T-helper 2 cell (primary cell): ENCODE results near the gene FGF19.

Source experiments
- DNase-seq, 5 experiments: peaks; one replicate each; pipeline versions ENCODE4 v3.0.0 to v3.0.0-alpha.2; 2012 to 2022
- total RNA-seq, 2 donors: gene quantifications; one replicate each; lab custom pipeline; 2026; lab: John Stamatoyannopoulos, UW

Gene FGF19
- total RNA-seq, result 0 reads per million in 2 donors

DNA sequence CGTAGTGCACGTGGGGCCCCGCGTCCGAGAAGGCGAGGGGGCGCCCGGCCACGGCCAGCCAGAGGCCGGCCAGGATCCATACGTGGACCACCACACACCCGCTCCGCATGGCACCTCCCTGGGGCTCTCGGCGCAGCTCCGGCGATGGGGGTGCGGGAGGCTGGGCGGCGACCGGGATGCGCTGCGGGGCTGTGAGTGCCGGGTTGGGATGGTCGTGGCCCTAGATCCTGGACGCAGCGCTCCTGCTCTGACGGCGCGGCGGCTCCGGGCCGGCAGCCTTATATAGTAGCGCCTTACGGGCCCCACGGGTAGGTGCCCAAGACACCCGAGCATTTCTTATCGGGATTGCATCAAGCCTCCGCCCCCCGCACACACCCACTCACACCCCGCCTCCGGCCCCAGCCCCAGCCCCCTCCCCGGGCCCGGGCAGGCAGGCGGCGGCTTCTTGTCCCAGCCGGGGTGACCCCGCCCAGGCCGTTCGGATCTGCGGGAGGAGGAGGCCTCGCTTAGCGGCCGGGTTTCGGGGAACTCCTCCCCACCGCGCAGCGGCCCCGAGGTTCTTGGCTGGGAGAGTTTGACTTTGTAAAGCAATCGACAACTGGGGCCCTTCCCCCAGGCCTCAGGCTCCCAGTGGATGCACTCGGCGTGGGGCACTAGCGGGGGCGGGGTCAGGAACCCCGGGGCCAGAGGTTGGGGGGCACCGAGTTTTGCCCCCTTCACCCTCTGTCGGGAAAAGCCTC is at the start of gene FGF19:
Gene FGF19 (minus strand): TSS at position 255 of the 740 bp plus-strand sequence. CDS start 146 bp downstream, at position 109.
- DNase-seq, result no peak

DNA sequence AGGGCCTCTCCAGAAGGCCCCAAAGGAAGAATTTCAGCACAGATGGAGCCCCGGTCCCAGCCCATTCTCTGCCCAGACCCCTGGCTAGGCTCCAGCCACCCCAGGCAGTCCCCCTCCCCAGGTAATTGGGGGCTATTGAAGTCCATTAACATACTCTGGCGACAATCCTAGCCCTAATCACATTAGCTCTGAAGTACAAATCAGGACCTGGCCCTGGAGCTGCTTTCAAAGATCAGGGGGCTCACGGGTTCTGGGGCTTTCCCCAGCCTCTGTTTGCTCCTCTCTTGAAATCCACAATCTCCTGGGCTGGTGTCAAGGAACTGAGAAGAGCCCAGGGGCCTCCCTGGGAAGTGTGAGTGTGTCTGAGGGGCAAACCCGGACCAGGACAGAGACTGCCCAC is 49.1 kb upstream of the FGF19 start:
- no peak for DNase-seq

DNA sequence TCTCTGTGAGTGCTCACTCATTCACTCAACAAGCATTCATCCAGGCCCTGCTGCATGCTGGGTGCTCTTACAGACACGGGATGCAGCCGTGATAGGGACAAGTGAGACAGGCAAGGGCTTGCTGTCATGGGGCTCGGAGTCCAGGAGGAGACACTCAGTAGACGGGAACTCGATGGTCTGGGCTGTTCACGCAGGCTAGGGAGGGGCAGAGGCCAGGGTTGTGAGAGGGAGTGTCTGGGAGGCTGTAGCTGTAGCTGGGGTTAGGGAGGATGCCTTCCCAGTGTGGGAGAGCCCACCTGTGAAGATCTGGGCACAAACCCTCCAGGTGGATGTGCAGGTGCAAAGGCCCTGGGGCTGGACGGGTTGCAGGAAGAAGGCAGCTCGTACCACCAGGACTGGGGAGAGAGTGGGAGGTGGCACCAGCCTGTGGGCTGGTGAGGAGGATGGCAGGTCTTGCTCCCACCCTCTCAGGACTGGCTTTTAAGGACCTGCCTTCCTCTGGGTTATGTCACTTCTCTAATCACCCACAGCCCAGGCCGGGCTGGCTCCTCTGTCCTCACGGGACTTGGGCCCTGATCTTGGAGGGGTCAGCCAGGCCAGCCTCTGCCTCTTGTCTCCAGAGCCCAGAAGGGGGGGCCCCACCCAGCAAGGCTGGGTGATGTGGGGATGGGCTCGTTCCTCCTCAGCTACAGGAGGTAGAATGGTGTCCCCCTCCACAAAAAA is 47.2 kb upstream of the FGF19 start:
- DNase-seq, result no peak

DNA sequence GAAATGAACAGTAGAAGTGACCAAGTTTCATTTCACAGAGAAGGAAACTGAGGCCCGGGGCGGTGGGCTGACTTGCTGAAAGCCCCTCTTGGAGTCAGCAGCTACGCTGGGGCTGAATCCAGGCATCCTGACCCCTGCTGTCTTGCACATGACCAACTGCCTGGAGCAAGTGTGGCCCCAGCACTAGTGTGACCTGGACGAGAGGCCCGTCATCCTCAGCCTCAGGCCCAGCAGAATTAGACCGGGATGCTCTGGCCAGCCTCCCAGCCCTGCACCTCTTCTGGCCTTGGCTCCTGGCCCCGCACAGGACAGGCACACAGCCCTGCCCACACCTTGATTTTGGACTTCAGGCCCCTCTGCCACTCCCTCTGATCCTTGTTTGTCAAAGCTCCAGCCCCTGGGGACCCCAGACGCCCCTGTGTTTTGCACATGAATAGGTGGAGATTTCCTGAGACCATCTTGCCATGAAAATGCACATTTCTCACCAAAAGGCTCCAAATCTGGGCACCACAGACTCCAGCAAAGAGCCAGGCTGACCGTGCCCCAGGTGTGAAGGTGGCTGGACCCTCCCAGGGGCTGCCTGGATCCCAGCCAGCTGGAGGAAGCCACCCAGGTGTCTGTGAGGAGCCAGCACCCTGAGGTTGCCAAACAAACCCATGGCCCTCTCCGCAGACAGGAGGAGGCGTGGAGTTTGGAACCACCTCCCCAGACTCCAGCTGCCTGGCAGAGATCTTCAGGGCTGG is 46.5 kb upstream of the FGF19 start:
- no peak for DNase-seq

GRCh38 chr11:69748637-69749036 is 44.8 kb upstream of the FGF19 start:
- no peak for DNase-seq

DNA sequence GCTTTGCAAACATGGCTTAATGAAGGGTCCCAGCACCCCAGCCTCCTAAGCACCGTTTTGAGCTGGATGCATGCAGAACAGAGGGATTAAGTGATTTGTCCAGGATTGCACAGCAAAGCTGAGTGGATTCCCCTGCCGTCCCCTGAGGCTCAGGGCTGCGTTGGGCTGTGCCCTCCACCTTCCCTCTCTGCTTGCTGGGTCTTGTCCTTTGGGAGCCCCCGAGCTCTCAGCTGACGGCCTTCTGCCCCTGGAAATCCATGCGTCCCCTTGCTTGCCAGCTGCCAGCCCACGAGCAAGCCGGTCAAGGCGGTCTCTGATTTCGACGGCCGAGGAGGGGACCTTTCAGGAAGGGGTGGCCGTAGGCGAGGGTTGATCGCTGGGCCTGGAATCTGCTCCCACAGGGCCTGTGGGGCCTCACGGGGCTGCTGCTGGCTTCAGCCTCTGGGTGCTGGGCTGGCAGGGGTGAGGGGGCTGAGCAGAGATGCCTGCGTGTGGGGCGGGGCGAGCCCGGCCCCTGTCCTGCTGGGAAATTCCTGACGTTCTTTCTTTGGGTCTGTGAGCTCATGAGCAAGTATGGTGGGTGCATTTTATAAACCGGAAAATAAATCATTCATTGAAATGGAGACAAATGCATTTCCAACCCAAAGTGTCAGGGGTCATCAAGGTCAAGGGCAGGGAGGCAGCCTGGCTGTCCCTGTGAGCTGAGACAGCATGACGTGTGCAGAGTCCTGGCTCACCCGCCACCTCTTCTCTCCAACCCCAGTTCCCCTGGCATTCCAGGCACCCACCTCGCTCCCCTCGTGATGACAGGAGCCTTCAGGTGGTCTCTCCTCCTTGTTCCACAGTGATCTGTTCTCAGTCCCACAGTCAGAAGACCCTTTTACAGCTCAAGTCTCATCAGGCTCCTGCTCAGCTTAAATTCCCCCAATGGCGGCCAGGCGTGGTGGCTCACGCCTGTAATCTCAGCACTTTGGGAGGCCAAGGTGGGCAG is 43.2 kb upstream of the FGF19 start:
- no peak for DNase-seq

DNA sequence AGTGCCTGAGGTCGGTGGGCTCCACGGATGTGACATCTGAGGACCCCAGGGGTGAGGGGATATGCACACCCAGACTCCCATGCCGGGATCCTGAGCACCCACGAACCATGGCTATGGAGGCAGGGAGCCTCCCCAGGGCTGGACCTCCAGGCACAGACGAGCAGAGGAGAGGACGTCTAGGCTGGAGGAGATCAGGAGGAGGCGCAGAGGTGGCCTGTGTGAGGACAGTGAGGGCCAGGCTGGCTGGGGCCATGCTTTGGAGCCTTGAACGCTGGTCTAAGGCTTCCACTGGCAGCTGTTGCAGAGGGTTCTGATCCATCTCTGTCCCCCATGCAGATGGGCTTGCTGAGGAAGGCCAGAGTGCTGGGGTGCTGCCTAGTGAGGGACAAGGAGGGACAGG is 42.3 kb upstream of the FGF19 start:
- no peak for DNase-seq

DNA sequence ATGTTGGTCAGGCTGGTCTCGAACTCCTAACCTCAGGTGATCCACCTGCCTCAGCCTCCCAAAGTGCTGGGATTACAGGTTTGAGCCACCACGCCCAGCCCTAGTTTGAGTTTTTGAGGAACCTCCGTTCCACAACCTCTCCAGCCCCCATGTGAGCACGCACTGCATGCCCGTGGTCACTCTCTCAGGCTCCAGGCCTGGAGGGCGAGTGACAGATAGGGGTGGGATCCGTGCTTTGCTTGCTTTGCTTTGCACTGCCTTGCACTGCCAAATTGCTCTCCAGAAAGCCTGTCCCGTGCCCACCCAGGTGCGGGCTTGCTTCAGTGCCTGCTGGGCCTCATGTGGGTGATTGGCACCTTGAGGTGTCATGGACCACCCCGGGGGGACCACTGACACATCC is 41.4 kb upstream of the FGF19 start:
- DNase-seq, result no peak

DNA sequence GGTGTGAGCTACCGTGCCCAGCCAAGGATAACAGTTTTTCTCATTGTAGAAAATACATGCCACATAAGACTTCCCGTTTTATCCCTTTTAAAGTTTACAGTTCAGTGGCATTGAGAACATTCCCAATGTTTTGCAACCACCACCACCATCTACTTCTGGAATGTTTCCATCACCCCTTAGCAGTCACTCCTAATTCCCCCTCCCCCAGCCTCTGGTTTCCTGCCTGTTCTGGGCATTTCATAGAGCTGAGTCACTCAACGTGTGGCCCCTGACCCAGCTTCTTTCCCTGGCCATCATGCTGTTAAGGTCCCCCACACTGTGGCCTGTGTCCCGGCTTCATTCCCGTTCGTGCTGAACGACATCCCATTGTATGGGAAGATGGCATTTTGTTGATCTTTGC is 40.6 kb upstream of the FGF19 start:
- no peak for DNase-seq

- no peak for DNase-seq
Measured at GRCh38 chr11:69734841-69735240, 31.0 kb upstream of the FGF19 start.

DNA sequence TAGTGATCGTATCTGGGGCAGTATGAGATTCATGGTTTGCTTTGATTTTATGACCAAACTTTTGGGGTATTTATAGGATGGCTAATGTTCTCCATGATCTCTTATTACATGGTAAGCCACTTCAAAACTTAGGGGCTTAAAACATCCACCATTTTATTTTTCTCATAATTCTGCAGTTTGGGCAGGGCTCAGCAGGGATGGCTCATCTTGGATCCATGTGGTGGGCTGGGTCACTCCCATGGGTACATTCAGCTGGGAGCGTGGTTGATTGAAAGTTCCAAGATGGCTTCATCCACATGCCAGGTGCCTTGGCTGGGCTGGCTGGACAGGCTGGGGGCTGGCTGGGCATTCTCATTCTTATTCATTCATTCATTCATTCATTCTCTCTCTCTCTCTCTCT is 30.5 kb upstream of the FGF19 start:
- no peak for DNase-seq

GRCh38 chr11:69732910-69733309 is 29.1 kb upstream of the FGF19 start:
- DNase-seq, result no peak

- DNase-seq, result no peak
Measured at GRCh38 chr11:69731110-69731509, 27.3 kb upstream of the FGF19 start.

DNA sequence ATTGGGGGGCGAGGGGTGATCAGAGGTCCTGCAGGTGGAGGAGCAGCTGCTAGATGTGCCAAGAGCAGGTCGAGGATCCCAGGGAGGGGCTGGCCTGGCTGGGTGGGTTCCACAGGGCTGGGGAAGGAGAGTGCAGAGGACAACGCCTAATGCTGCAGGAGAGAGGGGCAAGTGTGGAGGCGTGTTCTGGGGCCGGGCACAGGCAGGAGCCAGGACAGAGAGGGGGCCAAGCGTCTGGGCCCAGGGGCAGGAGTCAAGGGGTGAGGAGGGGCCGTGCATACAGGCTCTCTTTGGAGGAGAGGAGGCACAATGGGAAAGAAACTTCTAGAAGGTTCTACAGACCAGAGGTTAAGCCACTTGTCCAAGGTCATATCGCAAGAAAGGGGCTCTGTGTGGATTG is 26.7 kb upstream of the FGF19 start:
- DNase-seq, result no peak

- no peak for DNase-seq
Measured at GRCh38 chr11:69729252-69729651, 25.4 kb upstream of the FGF19 start.

- DNase-seq, result no peak
Measured at GRCh38 chr11:69727266-69727665, 23.4 kb upstream of the FGF19 start.

DNA sequence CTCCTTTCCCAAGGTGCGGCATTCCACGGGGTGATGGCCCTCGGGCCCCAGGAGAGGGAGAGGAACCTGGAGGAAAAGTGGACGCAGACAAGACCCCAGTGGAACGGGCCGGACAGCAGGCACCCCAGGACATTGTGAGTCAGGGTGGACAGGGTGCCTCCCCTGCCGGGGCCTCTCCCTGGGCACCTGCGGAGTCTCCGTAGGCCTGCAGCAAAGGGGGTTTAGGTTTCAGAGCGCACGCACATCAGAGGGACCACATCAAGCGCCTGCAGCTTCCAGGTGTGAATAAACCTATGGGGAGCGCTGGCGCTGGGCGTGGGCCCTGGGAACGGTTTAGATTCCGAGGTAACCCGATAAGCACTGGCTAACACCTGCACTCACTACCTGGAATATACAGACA is 22.7 kb upstream of the FGF19 start:
- no peak for DNase-seq

DNA sequence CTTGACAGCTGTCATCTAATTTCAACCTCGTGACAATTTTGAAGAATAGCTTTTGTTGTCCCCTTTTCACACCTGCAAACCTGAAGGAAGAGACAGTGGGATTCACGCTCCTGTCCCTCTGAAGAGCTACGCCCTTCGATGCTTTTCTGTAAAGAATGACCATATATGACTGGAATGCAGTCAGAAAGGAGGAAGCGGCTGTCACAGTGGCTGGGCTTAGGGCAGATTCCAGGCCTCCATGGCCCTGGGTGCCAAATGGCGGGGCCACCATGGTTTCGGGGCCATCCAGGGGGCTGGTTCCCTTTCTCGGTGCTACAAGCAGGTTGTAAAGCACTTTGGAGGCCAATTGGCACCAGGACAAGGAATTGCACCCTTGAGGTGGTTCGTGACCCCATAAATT is 22.2 kb upstream of the FGF19 start:
- DNase-seq, result no peak

- no peak for DNase-seq
Measured at GRCh38 chr11:69721745-69722144, 17.9 kb upstream of the FGF19 start.

DNA sequence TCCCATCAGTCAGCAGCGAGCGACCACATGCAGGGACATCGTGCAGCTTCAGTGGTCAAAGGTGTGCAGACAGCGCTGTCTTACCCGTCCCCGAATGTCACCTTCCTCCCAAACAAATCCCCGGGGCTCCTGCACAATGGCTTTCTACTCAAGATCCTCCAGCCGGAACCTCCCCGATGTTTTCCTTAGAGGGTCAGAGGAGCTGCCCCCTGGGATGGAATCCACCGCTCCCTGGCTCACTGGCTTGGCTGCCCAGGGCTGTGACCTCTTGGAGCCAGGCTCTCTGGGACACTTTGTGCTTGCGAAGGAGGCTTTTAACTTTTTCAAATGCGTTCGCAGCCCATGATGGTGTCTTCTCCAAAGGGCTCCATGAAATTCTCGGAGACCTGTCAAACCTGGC is 17.3 kb upstream of the FGF19 start:
- DNase-seq, result no peak

GRCh38 chr11:69718912-69719311 is 15.1 kb upstream of the FGF19 start:
- DNase-seq, result no peak

- DNase-seq, result peak in 1 of 5 experiments; percentile 14
Measured at GRCh38 chr11:69718147-69718546, 14.3 kb upstream of the FGF19 start.
